ENCODE data around the gene NTNG2.
"Not testable (repeated sequence)": the region's sequence is repeated elsewhere in the genome, so short reads cannot be mapped to it uniquely, and the experiment has no call there.

The NTNG2 gene, protein sequence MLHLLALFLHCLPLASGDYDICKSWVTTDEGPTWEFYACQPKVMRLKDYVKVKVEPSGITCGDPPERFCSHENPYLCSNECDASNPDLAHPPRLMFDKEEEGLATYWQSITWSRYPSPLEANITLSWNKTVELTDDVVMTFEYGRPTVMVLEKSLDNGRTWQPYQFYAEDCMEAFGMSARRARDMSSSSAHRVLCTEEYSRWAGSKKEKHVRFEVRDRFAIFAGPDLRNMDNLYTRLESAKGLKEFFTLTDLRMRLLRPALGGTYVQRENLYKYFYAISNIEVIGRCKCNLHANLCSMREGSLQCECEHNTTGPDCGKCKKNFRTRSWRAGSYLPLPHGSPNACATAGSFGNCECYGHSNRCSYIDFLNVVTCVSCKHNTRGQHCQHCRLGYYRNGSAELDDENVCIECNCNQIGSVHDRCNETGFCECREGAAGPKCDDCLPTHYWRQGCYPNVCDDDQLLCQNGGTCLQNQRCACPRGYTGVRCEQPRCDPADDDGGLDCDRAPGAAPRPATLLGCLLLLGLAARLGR

DNA sequence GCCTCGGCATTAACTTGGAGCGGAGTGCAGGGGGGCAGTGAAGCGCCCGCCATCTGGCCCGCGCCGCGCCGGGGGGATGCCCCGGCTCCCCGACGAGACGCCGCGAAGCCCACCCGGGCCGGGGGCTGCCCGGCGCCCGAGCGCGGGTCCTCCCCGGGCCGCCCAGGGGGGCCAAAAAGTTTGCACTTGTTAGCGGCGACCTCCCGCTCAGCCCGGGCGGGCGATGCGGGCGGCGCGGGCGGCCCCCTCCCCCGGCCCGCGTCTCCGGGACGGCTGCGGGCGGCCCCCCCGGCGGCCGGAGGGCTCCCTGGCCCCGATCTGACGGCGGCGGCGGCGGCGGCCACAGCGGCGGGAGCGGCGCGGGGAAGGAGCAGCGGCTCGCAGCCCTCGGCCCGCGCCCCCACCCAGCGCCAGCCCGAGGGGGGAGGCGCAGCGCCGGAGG, at the start of gene NTNG2:
Gene NTNG2, plus strand, starts transcription at position 316 of the 442 bp plus-strand sequence. CDS start 4,774 bp downstream, outside the sequence.
- peak; percentile 74 for DNase-seq (ENCODE audit: low spot score)

DNA sequence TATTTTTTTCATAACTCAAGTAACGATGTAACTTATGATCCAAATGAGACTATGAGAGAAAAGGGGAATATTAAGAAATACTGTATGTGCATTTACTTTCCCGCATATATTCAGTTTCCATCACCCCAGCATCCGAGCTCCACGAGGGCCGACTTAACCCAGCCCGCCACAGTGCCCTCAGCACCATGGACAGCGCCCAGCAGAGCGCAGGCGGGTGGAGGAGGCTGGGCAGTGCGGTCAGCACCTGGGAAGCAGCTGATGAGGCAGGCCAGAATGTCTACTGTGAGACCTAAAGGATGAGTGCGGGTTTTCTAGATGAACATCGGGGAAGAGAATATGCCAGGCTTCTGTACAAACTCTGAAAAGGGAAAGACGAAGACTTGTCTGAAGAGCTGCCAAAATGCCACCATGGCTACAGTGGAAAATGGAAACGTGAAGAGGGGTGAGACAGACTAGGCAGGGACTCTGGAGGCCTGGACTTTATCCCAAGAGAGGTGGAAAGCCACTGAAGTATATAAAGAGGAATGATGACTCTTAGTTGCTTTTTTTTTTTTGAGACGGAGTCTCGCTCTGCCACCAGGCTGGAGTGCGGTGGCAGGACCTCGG, 47.7 kb upstream of the NTNG2 start:
- DNase-seq (ENCODE audit: low spot score) = no peak

DNA sequence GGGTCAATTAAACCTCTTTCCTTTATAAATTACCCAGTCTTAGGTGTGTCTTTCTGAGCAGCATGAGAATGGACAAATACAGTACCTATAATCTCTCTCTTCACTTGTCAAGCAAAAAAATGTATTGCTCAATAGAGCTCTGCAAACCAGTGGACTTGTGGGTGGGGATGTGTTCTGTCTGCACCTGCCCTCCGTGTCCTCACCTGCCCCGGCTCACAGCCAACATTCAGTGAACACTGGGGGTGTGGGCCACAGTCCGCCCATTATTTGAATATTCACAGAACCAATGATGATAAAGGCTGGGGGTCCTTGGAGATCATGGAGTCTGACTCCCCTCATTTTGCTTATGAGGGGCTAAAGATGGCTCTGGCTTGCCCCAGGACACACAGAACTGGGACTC, 45.3 kb upstream of the NTNG2 start:
- DNase-seq (ENCODE audit: low spot score) = no peak

DNA sequence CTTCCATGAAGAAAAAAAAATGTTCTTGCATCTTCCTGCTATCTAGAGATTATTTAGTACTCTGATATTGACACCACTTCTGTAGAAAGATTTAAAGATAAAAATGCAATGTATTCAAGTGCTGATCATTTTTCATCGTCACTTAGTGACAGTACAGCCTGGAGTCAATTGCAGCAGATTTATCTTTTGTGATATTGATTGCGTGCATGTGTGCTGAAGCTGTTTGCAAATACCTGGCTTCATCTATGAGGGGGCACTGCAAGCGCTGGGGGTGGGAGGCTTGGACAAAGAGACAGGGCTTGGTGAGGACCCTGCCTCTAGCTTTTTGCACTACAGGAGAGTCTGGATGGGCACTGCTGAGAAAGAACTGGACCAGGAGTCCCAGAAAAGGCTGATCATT, 44.2 kb upstream of the NTNG2 start:
- DNase-seq (ENCODE audit: low spot score) = no peak

DNA sequence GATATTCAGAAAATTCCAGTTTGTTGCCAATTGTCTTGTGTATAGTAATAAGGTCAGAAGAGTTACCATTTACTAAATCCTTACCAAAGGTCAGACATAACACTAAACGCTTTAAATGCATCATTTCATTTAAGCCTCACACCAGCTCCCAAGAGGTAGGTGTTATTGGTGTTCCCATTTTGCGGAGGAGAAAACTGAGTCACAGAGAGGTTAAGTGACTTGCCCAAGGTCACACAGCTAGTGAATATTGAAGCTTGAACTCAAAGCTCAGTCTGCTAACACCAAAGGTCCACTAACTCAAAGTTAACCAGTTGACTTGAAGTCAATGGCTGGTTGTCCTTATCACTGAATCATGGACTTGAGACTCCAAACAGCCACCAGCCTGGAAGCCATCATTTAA, 40.8 kb upstream of the NTNG2 start:
- DNase-seq (ENCODE audit: low spot score) = no peak

DNA sequence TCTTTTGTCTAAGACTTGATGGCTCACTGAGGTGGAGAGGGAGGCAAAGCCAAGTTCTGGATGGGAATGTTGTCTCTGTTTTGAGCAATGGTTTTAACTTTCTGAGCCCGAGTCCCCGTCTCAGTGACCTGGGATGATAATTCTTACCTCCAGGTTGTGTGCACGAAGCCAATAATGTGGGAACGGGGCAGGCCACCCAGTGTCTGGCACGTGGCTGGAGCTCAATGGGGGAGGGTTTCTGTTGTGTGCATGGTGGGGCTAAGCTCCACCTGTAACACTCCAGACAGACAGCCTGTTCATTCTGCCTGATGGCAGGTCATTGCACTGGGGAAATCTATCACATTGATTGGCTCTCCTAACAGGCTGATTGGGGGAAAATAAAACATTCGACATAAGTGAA, 37.1 kb upstream of the NTNG2 start:
- DNase-seq (ENCODE audit: low spot score) = no peak

DNA sequence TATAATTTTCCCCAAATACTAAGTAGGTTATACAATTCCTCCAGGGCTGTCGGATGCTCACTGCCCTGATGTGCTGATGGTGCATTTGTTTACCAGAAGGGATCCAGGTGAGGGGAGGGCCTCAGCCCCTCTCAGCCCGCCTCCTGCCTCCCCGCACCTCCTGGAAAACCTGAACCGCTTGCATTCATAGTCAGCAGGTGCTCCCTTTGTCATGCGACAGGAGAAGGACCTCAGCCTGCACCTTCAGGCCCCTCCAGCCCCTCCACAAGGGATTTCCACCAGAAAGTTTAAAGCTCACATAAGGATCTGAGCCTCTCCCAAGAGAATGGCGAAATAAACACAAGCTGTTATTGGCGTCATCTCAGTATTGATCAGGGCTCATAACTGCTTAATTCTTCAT, 36.5 kb upstream of the NTNG2 start:
- DNase-seq (ENCODE audit: low spot score) = no peak

DNA sequence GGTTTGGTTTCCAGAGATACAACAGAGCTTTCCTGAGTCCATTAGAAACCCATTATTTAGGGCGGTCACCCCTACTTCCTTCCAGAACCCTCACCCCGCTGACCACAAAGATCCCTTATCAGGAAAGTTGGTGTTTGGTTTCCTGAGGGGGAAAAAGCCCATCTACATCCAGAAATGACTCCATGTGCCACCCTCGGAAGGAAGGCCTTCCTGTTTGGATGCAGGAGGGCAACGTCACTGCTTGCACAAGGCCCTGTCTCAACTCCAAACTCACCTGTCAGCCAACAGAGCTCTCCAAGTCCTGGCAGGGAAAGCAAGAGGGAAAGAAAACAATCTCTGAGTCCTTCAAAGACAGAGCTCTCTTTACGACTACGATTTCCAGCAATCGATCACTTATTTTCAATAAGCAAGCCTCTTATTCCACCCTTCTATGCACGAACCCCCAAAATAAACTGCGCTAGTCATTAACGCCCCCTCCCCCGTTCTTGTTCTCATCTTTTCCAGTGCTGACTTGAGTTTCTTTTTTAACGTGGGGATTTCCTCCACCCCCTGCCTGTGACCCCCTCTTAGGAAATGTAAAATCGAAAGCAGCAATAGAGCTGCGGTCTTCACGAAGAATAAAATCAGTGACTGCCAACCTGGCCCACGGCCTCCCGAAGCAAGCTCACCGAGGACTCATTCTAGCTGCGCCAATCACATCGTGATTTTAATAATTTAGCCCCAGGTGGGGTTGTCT, 35.7 kb upstream of the NTNG2 start:
- no peak for DNase-seq (ENCODE audit: low spot score)

DNA sequence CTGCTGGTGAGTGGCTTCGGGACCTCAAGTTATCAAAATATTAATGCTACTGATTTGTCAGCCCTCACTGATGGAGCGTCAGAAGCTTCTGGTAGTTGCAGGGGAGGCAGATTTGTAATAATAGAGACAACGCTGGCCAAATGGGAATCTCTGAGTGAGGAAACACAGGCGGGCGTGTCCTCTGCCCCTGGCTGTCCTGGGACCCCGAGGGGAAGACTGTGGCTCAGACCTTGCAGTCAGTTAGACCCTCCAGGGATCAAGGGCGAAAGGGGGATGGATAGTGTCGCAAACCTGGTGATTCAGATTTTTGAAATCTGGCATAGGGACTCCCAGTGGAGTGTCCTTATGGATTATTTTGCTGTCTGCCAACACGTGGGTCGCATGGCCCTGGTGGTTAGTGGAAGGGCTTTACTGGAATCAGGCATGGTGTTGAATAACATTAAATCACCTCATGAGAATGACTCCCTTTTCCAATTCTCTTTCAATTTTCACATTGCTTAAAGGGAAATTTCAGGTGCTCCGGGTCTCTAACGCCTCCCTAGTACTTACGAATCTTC, 35.1 kb upstream of the NTNG2 start:
- DNase-seq (ENCODE audit: low spot score) = no peak

DNA sequence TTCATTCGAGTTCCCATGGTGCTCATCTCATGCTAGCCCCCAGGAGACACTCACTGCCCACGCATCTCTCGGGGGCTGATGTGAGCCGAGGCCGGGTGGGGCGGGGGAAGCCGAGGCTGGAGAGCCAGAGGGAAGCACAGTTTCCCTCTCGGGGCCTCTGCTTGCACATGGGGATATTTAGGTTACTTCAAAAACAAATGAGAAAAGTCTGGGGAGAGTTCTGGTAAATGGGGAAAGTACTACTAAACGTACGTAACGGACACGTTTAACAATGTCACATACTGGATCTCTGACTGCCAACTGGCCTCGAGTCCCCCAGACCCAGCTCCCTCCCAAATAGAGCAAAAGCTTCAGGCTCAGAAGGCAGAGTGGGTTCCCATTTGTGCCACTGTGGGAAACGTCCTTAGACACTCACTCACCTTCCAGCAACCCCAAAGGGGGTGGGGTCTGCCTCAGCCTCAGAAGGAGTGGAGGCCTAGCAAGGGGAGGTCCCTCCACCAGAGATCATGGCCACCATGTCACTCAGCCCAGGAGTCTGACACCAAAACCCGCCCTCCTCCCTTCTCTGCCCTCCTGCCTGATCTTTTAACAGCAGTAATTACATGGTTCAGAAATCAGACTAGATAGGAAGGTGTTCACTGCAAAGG, 33.8 kb upstream of the NTNG2 start:
- no peak for DNase-seq (ENCODE audit: low spot score)

DNA sequence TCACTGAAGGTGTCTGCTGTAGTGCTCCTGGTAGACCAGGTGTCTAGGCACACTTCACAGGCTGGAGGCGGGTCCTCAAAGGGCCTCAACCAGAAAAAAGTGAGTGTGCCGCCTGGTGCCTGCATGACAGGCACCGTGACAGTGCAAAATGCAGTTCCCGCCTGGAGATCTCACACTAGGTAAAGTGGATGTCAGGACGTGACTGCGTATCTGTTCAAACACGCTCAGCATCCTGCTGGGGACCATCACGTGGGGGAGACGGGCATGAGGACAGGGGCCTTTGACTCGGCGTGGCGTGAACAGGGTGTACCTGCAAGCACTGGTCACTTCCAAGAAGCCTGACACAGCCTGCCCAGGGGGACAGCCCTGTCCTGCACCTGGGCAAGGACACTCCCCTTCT, 32.3 kb upstream of the NTNG2 start:
- DNase-seq (ENCODE audit: low spot score) = no peak

DNA sequence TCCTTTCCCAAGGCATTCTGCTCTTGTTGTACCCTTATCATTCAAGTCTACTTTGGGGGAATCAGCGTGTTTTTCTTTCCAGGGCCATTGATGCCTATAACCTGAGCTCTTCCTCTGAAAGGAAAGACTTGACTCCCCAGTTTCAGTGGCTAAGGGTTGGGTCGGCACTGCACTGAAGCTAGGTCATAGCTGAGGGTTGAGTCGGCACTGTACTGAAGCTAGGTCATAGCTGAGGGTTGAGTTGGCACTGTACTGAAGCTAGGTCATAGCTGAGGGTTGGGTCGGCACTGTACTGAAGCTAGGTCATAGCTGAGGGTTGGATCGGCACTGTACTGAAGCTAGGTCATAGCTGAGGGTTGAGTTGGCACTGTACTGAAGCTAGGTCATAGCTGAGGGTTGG, 27.8 kb upstream of the NTNG2 start:
- DNase-seq (ENCODE audit: low spot score) = not testable (repeated sequence)

DNA sequence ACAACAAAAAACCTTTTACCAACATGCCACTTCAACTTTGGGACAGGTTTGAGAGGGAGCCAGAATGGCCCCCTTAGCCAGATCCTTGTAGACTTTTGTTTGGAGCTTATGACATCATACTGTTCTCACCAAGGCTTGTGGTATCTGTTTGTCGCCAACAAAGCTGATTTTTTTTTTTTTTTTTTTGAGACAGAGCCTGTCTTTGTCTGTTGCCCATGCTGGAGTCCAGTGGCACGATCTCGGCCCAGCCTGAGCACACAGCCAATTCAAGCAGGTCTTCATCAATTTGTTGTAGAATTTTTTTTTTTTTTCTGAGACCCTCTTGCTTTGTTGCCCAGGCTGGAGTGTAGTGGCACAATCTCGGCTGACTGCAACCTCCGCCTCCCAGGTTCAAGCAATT, 26.4 kb upstream of the NTNG2 start:
- DNase-seq (ENCODE audit: low spot score) = no peak

DNA sequence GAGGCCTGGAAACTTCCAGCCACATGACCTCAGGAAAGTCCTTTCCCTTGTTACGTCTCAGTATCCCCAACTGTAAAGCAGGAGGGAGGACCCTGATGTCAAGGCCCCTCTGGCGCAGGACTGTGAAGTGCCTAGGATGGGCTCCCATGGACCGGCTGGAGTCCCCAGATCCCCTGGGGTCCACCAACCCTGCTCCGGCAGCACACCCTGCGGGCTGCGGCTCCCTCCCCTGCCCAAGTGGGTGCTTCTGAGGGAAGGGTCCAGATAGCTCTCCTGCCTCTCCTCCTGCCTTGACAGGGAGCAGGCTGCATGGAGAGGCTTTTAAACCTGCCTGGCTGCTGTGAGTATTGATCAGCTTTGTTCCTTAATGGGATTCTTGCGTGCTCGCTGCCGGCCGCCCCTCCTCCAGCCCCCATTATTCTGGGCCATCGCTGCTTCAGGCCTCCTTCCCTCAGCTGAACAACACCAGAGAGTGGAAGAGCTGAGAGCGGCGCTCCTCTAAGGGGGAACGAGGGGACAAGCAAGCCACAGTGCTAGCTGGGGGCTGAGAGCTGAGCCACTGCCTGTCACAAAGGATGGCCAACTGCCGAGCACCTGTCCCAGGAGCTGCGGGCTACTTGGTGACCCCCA, 25.6 kb upstream of the NTNG2 start:
- DNase-seq (ENCODE audit: low spot score) = no peak

DNA sequence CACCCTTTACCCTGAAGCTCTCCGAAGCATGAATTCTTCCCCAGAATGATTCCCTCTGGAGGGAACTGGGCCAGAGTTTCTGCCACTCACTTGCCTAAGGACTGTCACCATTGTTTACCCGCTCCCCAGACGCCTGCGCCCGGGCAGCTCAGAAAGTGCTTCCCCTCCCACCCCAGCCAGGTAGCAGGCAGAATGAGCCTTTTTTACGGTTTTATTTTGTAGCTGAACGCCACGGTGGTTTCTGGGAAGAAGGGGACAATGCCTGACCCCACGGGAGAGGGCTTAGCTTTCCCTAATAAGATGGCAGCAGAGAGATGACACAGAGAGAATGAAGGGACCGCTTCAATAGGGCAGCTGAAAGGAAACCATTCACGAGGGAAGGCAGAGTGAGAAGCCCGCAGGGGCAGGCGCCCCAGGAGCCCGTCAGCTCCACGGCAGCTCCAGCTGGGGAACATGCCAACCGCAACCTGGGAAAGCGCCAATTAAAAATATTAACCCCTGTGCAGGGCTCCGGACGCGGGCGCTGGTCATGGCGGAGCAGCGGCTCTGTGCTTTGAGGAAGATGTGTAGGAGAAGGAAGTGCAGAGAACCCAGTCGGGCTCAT, 20.4 kb upstream of the NTNG2 start:
- DNase-seq (ENCODE audit: low spot score) = no peak

DNA sequence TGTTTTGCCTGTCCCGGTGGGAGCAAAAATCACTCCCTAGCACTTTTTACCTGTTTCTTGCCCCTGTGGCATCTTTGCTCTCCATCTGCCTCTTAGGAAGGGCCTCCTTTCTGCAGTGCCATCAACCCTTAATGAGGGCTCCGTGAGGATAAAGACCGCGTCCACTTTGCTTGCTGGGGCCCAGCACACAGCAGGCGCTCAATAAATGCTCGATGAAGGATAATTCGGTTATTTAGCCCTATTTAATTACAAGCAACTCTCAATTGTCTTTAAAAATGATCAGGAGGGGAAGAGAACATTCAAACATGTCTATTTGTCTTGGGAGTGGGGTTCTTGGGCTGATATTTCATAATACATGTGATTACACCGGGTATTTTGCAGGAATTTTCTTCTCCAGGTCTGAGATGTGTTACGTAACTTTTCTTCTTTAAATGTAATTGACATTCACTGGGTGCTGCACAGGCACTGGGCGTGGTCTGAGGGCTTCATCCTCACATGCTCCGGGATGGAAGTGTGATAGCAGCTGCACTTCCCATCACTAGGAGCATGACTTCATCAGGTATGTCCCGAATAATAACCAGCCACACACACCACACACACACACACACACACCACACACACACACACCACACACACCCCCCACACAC, 19.8 kb upstream of the NTNG2 start:
- no peak for DNase-seq (ENCODE audit: low spot score)

DNA sequence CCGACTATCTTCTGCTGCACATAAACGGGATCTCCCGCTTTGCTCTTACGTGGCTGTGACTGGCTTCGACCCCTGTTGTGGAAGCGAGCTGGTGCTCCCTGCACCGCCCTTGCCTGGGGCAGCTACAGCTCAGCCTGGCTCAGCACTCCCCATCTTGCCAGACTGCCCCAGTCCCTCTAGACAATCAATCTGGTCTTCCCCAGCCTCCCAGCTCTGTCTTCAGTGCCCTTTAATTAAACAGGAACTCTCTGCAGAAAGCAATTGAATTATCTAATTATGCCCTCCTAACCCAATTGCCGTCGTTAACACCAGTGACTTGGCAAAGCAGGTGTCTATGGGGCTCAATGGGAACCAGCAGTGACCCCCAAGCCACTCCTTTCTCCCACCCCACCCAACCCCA, 18.9 kb upstream of the NTNG2 start:
- DNase-seq (ENCODE audit: low spot score) = no peak

DNA sequence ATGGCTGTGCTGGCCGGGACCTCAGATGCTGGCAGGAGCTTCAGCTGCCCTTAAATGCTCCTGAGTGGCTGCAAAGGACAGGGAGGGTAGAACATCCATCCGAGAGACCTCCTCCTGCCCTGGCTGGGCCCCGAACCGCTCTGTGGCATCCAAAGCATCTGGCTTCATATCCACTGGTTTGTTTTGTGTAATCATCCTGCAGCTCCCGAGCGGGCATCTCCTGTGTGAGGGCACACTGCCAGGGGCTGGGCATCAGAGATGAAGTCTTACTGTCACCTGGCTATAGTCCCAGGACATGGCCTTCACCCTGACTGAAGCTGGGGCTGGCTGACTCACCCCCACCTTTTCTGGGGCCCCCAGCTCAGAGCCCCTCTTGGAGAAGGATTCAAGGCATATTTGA, 18.5 kb upstream of the NTNG2 start:
- DNase-seq (ENCODE audit: low spot score) = no peak

DNA sequence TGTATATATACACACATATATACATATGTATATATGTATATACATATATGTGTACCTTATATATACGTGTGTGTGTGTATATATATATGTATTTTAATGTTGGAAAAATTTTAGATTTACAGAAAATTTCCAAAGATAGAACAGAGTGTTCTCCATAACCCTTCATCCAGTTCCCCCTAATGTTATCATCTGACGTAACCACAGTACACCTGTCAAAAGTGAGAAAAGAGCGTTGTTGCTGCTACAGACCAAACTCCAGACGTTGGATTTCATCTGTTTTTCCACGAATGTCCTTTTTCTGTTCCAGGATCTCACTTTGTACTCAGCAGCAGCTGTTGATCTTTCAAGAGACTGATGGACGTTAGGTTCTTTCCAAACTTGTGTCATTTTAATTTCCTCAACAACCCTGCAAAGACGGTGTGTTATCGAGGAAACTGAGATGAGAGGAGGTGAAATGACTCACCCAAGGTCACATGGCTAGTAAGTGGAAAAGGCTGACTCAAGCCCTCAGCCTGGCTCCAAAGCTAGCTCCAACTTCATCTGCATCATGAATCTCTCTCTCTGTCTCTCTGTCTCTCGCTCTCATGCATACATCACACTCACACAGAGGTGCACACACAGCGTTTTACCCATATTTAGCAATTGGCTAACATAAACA, 17.0 kb upstream of the NTNG2 start:
- DNase-seq (ENCODE audit: low spot score) = no peak

DNA sequence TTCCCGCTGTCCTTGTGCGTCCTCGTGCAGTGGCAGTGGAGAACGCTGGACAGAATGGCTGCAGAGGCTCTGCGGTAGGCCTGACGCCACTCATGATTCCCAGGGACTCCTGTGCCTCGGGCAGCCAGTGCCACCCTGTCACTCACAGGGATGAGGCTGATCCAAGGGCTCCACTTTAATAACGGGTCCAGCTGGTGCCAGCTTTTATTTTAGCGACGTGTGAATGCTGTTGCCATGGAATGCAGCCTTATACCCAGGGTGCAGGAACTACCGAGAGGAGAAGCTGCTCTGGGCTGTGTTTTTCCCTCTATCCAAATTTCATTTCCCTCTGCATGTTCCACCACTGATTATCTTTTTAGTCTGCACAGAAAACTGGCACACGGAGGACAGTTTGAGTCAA, 15.8 kb upstream of the NTNG2 start:
- no peak for DNase-seq (ENCODE audit: low spot score)

Measured in D341Med (cell line).